Hepatocyte (in vitro differentiated cells): ENCODE results near the gene ANKRD66.

ENCODE experiments used
- CTCF ChIP-seq: fragments of 200-600 bp; sonication (generic); IDR thresholded peaks from 2 replicates; pipeline ENCODE4 v1.5.1; 2016; ENCODE audit warnings: antibody characterized with exemption, mild to moderate bottlenecking; ENCODE audit not compliant: poor library complexity
- EZH2 ChIP-seq: fragments of 200-600 bp; sonication (generic); IDR thresholded peaks from 2 replicates; pipeline ENCODE4 v1.6.1; 2016; ENCODE audit warnings: antibody characterized with exemption, mild to moderate bottlenecking, borderline replicate concordance
- EZH2phosphoT487 ChIP-seq: fragments of 200-600 bp; sonication (generic); IDR thresholded peaks from one replicate; pipeline ENCODE4 v1.6.1; 2018; ENCODE audit warnings: antibody characterized with exemption, mild to moderate bottlenecking, low read depth, moderate library complexity; ENCODE audit not compliant: unreplicated experiment, severe bottlenecking

- TF ChIP-seq CTCF, result no peak
- TF ChIP-seq EZH2, result no peak
- TF ChIP-seq EZH2phosphoT487, result no peak
These were observed 25.3 kb downstream of the ANKRD66 start for GRCh38 chr6:46772016-46772415.
